GM21825 (cell line): Measurements from ENCODE around the gene SLTM.
"Not testable (repeated sequence)": the region's sequence is repeated elsewhere in the genome, so short reads cannot be mapped to it uniquely, and the experiment has no call there.

Source experiments
- ATAC-seq: cut with Tn5 transposase; IDR thresholded peaks from one replicate; pipeline ENCODE4 v1.9.1; 2021; ENCODE audit warnings: mild to moderate bottlenecking, moderate library complexity; ENCODE audit not compliant: unreplicated experiment

The SLTM gene

GRCh38 chr15:58929891-58930416 is 3.5 kb downstream of the SLTM start:
- ATAC-seq, result no peak

- no peak for ATAC-seq
Observed at GRCh38 chr15:58926823-58927222, 6.7 kb downstream of the SLTM start.

GRCh38 chr15:58924327-58924726 is 9.2 kb downstream of the SLTM start:
- no peak for ATAC-seq

GRCh38 chr15:58923696-58924300 is 9.7 kb downstream of the SLTM start:
- ATAC-seq, result no peak

GRCh38 chr15:58923284-58923683 is 10.2 kb downstream of the SLTM start:
- ATAC-seq, result no peak

- ATAC-seq, result no peak
Observed at GRCh38 chr15:58921267-58921790, 12.2 kb downstream of the SLTM start.

GRCh38 chr15:58920447-58920846 is 13.0 kb downstream of the SLTM start:
- ATAC-seq, result not testable (repeated sequence)

- ATAC-seq, result no peak
Observed at GRCh38 chr15:58919232-58919631, 14.2 kb downstream of the SLTM start.

GRCh38 chr15:58918239-58918638 is 15.2 kb downstream of the SLTM start:
- no peak for ATAC-seq

GRCh38 chr15:58917613-58918129 is 15.8 kb downstream of the SLTM start:
- ATAC-seq, result not testable (repeated sequence)

GRCh38 chr15:58916962-58917361 is 16.5 kb downstream of the SLTM start:
- no peak for ATAC-seq

- no peak for ATAC-seq
Observed at GRCh38 chr15:58910456-58910855, 23.0 kb downstream of the SLTM start.

- ATAC-seq, result no peak
Observed at GRCh38 chr15:58909616-58910015, 23.9 kb downstream of the SLTM start.

GRCh38 chr15:58908550-58909309 is 24.7 kb downstream of the SLTM start:
- ATAC-seq, result no peak

GRCh38 chr15:58900631-58901030 is 32.8 kb downstream of the SLTM start:
- ATAC-seq, result no peak

GRCh38 chr15:58898150-58898680 is 35.3 kb downstream of the SLTM start:
- ATAC-seq, result no peak

GRCh38 chr15:58889363-58889762 is 44.1 kb downstream of the SLTM start:
- ATAC-seq, result no peak

GRCh38 chr15:58886921-58887320 is 46.6 kb downstream of the SLTM start:
- no peak for ATAC-seq

- not testable (repeated sequence) for ATAC-seq
Observed at GRCh38 chr15:58883926-58884325, 49.6 kb downstream of the SLTM start.

GRCh38 chr15:58882243-58882642 is 51.2 kb downstream of the SLTM start:
- no peak for ATAC-seq

GRCh38 chr15:58880320-58880719 is 53.2 kb downstream of the SLTM start:
- ATAC-seq, result no peak
